Thymus (tissue), 11 donors: ENCODE measurements around the gene DICER1. TPM values are rescaled to one million over a fixed set of nuclear protein-coding genes. Genes with fewer than 3 reads are reported as not detected.

ENCODE experiments used
- DNase-seq, 9 donors: peaks; one replicate each; pipeline ENCODE4 v3.0.0-alpha.2; 2013; ENCODE audit warnings: low spot score in 9 of 9, low read depth in 6 of 9, missing footprints in 1 of 9
- H3K27ac ChIP-seq, 2 donors: one replicate each; pipeline ENCODE4 v1.5.1; 2013; ENCODE audit warnings: control low read depth in 1 of 2, low read depth in 1 of 2, low read length in 1 of 2, mild to moderate bottlenecking in 1 of 2, moderate library complexity in 1 of 2
- H3K27me3 ChIP-seq, 2 donors: one replicate each; pipeline ENCODE4 v1.5.1; 2013; ENCODE audit warnings: low read length in 1 of 2; ENCODE audit not compliant: control insufficient read depth in 2 of 2, insufficient read depth in 1 of 2
- H3K36me3 ChIP-seq, 2 donors: one replicate each; pipeline ENCODE4 v1.5.1; 2013; ENCODE audit warnings: low read length in 1 of 2, mild to moderate bottlenecking in 1 of 2, moderate library complexity in 1 of 2; ENCODE audit not compliant: control insufficient read depth in 2 of 2, insufficient read depth in 2 of 2
- H3K4me1 ChIP-seq, 2 donors: one replicate each; pipeline ENCODE4 v1.5.1; 2013; ENCODE audit warnings: low read length in 2 of 2; ENCODE audit not compliant: control insufficient read depth in 2 of 2, insufficient read depth in 2 of 2
- H3K4me3 ChIP-seq, 2 donors: one replicate each; pipeline ENCODE4 v1.5.1; 2013; ENCODE audit warnings: low read length in 2 of 2, control low read depth in 1 of 2, mild to moderate bottlenecking in 1 of 2
- H3K9me3 ChIP-seq, 2 donors: one replicate each; pipeline ENCODE4 v1.5.1; 2013; ENCODE audit warnings: low read length in 1 of 2, mild to moderate bottlenecking in 1 of 2; ENCODE audit not compliant: control insufficient read depth in 2 of 2, insufficient read depth in 1 of 2
- WGBS: extraction: QIAGEN DNeasy Blood & Tissue Kit; methylation state at CpG from one replicate; pipeline ENCODE4 v1.1.7; 2013; 5-methylcytosine and 5-hydroxymethylcytosine counted together
- polyA plus RNA-seq: library from polyadenylated mRNA; stranded (reverse); fragments of 200-250 nt; gene quantifications from one replicate; pipeline ENCODE4 v1.2.3, GENCODE V29; 2013
- total RNA-seq: library from RNA; stranded (reverse); fragments of 120-200 nt; gene quantifications from one replicate; pipeline ENCODE4 v1.2.4, GENCODE V29; 2013
- donor health status: healthy.

DICER1 gene
- total and polyA plus RNA-seq, 2 donors = 14.8 to 33.3 TPM

DNA sequence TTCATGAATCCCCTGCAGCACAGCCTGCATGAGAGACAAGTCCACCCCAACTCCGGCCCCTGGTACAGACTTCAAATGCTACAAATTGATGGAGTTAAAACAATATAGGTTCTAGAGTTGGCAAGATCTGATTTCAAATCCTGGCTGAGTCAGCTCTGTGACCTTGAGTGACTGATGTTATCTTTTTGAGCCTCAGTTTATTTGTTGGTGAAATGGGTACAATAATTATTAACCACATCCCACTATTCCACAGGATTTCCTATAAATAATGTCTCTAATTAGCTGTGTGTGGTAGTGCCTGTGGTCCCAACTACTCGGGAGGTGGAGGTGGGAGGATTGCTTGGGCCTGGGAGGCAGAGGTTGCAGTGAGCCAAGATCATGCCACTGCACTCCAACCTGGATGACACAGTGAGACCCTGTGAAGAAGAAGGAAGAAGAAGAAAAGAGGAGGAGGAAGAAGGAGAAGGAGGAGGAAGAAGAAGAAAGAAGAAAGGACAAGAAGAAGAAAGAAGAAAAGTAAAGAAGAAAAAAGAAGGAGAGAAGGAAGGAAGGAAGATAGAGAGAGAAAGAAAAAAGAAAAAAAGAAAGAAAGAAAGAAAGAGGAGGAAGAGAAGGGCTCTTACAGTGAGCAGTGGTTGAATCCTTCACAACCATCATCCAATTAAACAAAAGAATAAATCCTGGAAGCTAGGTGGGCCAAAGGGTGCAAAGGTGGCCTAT, 39.7 kb upstream of the DICER1 start:
- no peak overlapping the region for H3K4me3 ChIP-seq
- no peaks in the 10 kb centered on the region for H3K27me3 ChIP-seq
- no peaks in the 10 kb centered on the region for H3K9me3 ChIP-seq
- 92% methylated on average over 2 of the region's 2 CpGs for WGBS
- H3K4me1 ChIP-seq = no peaks in the 10 kb centered on the region
- H3K27ac ChIP-seq = no peak overlapping the region
- no peak for DNase-seq
- H3K36me3 ChIP-seq = no peaks in the 10 kb centered on the region

DNA sequence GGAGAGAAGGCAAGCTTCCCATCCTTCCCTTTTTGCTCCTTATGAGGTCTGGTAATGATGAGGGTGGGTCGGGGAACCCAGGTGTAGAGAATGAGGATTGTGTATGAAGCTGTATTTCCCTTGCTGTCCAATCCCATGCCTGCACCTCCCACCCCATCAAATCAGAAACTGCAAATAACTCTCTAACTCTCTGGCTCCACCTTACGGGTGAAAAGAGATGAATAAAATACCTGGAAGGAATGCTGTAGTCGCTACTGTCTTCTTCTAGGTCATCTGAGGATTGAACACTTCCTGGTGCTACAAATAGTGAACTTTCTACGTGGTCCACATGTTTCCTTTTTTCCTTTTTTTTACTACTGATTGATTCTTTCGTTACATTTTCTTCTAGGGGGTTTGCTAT, 38.9 kb upstream of the DICER1 start:
- no peak overlapping the region for H3K27ac ChIP-seq
- H3K27me3 ChIP-seq = no peaks in the 10 kb centered on the region
- no peaks in the 10 kb centered on the region for H3K36me3 ChIP-seq
- WGBS = 14% methylated on average over 5 of the region's 5 CpGs
- H3K4me1 ChIP-seq = peaks cover 0 to 2% of the 10 kb centered on the region in 2 donors
- H3K4me3 ChIP-seq = no peak overlapping the region
- peak in 7 of 9 donors; percentile 11 to 59 (median 16) for DNase-seq
- no peaks in the 10 kb centered on the region for H3K9me3 ChIP-seq

DNA sequence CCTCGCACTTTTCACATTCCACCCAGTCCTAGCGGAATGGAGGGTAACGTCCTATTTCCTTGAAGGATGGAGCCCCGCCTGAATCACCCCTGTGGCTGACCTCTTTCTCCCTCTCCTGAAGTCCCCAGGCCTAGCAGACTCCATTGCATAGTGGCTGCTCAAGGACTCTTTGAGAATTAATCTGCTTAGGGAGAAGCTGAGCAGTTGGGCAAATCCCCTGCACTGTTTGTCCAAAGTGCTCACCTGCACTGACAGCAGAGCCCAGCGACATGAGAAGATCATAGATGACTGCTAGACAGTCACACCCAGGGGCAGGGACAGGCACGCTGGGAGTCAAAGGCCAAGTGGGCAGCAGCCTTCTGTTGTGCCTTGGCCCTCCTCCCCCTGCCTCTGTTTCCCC, 37.7 kb upstream of the DICER1 start:
- peaks cover 0 to 4% of the 10 kb centered on the region in 2 donors for H3K4me1 ChIP-seq
- no peak overlapping the region for H3K4me3 ChIP-seq
- no peaks in the 10 kb centered on the region for H3K9me3 ChIP-seq
- no peak for DNase-seq
- no peaks in the 10 kb centered on the region for H3K36me3 ChIP-seq
- no peak overlapping the region for H3K27ac ChIP-seq
- WGBS = 98% methylated on average over 6 of the region's 6 CpGs
- H3K27me3 ChIP-seq = no peaks in the 10 kb centered on the region

DNA sequence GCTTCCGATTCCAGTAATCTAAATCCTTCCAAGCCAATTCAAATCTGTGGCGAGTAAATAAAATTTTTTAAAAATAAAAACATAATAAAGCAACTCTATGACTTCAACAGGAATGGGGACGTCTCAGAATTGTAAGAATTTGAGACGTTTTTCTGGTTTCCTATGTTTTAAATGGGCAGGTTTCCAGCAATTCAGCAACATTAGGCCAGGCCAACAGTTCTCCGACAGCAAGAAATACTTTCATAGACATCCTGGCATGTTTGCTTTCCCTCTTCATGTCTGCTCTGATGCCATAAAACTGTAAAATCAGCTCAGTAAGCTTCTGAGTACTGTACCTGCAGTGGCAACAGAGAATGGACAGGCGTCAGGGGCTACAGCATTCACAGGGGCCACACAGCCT, 35.8 kb upstream of the DICER1 start:
- Histone ChIP-seq H3K27ac (no peak overlapping the region), H3K4me3 (no peak overlapping the region), H3K27me3 (no peaks in the 10 kb centered on the region), H3K4me1 (peaks cover 0 to 4% of the 10 kb centered on the region in 2 donors), H3K36me3 (no peaks in the 10 kb centered on the region), H3K9me3 (no peaks in the 10 kb centered on the region)
- DNase-seq = no peak
- 93% methylated on average over 6 of the region's 6 CpGs for WGBS

DNA sequence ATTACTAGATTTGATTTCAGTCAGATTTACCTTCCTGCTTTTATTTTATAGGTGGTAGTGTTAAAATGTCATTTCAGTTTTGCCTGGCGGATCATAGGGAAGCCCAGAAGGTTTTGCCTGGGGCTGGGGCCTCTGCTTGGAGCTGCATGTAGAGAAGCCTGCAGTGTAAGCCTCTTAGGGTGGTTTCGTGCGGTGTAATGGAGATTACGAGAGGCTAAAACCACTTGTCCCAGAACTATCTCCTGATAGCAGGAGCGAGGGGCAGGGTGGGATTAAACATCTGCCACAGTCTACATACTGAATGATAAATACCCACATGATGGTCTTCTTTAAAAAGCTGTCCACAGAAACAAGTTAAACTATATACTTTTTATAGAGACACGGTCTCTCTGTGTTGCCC, 35.0 kb upstream of the DICER1 start:
- Histone ChIP-seq H3K36me3 (no peaks in the 10 kb centered on the region), H3K4me1 (peaks cover 0 to 4% of the 10 kb centered on the region in 2 donors), H3K9me3 (no peaks in the 10 kb centered on the region), H3K27ac (no peak overlapping the region), H3K4me3 (no peak overlapping the region), H3K27me3 (no peaks in the 10 kb centered on the region)
- 96% methylated on average over 6 of the region's 6 CpGs for WGBS
- DNase-seq = no peak

DNA sequence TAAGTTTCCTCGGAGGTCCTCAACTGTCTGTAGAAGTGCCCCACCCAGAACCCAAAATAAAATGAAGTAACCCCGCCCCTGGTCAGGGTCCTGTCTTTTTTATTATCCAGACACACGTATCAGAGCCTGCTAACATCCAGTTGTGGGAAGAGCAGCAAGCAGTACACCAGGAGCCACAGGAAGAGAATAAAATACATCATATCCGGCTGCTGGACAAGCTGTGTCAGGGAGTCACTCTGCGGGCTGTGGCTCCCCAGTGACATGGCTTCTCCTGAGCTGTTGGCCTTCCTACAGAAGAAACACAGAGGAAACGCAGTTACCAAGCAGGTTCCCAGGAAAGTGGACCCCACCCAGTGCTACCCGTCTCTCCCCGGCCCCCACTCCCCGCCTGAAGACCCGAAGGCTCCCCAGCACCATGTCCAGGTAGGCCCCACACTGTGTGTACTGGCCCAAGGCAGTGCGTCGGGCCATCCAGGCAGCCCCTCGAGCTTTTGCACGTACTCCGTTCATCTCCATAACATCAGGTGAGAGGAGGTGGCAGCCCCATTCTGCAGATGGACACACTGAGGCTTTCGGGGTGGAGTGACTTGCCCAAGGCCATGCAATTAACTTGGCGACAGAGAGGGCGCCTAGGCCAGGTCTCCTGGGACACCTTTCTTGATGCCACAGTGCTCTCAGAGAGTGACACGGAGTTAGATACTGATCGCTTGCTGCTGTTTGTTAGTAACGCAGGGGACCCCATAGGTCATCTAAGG, 34.3 kb upstream of the DICER1 start:
- Histone ChIP-seq H3K27ac (no peak overlapping the region), H3K4me1 (peaks cover 0 to 4% of the 10 kb centered on the region in 2 donors), H3K4me3 (no peak overlapping the region), H3K9me3 (no peaks in the 10 kb centered on the region), H3K27me3 (no peaks in the 10 kb centered on the region), H3K36me3 (no peaks in the 10 kb centered on the region)
- WGBS = 85% methylated on average over 21 of the region's 21 CpGs
- DNase-seq = no peak

DNA sequence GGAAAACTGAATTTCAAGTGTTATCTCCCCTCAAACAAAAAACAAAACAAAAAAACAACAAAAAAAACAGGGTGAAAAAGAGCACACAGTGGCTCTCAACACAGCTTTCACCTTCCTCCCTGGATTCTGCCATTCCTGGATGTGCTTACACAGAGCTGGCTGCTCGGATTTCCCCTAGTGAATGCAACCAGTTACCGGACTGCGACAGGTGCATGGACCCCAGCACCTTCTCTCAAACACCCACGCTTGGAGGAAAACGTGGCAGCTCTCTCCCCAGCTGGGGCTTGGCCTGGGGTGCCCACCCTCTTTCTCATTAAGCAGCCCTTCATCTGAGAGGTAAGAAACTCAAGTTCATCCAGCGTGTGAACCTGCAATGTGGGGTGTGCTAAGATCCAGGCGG, 33.5 kb upstream of the DICER1 start:
- no peak overlapping the region for H3K27ac ChIP-seq
- no peak for DNase-seq
- 89% methylated on average over 7 of the region's 7 CpGs for WGBS
- H3K4me3 ChIP-seq = no peak overlapping the region
- peaks cover 0 to 8% of the 10 kb centered on the region in 2 donors for H3K4me1 ChIP-seq
- H3K27me3 ChIP-seq = no peaks in the 10 kb centered on the region
- H3K9me3 ChIP-seq = no peaks in the 10 kb centered on the region
- H3K36me3 ChIP-seq = no peaks in the 10 kb centered on the region

DNA sequence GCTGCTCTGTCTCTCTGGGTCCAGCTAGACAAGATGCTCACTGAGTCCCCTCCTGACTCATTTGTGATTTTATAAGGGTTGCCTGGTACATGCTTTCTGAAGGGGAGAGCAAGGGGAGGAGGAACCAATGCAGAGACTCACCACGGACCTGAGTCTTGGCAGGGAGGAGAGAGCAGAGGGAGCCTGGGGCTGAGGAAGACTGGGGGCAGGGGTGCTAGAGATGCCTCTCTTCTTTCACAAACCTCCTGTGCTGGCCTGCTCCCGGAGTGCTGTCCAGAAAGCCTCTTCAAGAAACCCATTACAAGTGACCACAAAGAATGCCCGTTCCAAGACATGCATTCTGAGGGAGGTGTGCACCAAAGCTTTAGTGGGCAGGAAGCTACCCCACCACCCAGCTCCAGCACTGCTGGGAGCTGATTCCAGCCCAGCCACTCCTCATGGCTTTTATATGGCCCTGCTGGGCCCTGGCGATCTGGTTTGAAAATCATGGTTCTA, 33.1 kb upstream of the DICER1 start:
- Histone ChIP-seq H3K36me3 (no peaks in the 10 kb centered on the region), H3K27me3 (no peaks in the 10 kb centered on the region), H3K4me1 (peaks cover 0 to 12% of the 10 kb centered on the region in 2 donors), H3K4me3 (no peak overlapping the region), H3K9me3 (no peaks in the 10 kb centered on the region), H3K27ac (no peak overlapping the region)
- no peak for DNase-seq
- WGBS = 94% methylated on average over 4 of the region's 4 CpGs

DNA sequence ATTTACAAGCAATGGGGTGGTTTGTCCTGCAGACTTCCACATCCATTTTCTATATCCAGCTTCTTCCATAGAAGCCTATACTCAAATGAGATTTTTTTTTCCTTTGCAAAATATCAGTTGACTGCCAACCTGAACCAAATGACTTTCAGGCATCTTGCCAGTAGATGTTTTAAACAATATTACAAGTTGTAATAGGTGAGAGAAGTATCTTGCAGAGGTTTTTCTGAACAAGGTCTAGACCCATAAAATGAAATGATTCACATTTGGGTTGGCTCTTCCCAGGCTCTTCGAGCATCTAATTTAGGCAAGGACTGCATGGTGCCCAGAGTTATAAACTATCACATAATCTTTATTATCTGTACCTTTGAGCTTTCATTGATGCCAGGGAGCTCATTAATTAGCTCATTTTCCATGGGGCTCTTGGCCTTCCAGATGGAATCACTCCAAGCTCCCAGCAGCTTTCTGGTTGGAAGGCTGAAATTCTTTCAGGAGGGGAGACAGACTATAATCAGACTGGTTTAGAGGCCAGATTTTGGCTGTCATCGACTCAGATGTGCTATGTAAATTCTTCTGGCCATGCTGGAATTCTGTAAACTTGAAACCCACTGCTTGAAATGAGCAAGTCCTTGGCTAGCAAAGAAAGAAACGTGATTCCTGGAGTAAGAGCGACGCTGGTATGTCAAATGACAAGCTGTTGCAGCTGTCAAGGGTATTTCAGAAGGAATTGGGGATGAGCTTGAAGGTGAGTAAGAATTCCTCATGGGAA, 32.2 kb upstream of the DICER1 start:
- H3K9me3 ChIP-seq = no peaks in the 10 kb centered on the region
- peaks cover 0 to 12% of the 10 kb centered on the region in 2 donors for H3K4me1 ChIP-seq
- WGBS = 91% methylated on average over 5 of the region's 5 CpGs
- DNase-seq = no peak
- no peak overlapping the region for H3K4me3 ChIP-seq
- no peak overlapping the region for H3K27ac ChIP-seq
- no peaks in the 10 kb centered on the region for H3K27me3 ChIP-seq
- H3K36me3 ChIP-seq = no peaks in the 10 kb centered on the region
